HCT116 (cell line): ENCODE measurements around the gene RYR2. TPM values are rescaled to one million over a fixed set of nuclear protein-coding genes. Genes with fewer than 3 reads are reported as not detected.

ENCODE experiments used
- ATAC-seq: fragments of 200-7000 bp; cut with Tn5 transposase; 2 replicates; pipeline ENCODE4 v1.9.1; 2020; ENCODE audit warnings: mild to moderate bottlenecking, moderate library complexity
- BruUV-seq: library from RNA; stranded (reverse); fragments of 400-500 nt; replicated peaks from 2 replicates; lab custom pipeline; 2021; lab: Mats Ljungman, UMichigan
- CTCF ChIA-PET: fragments of 300-600 bp; sonication (Branson Sonifier 250); formaldehyde crosslinking; loops from one replicate; lab custom pipeline; 2021; ENCODE audit warnings: antibody characterized with exemption; lab: Charles Lee
- POLR2A ChIA-PET: fragments of 300-600, 350-600 bp; sonication (Branson Sonifier 250); formaldehyde crosslinking; loops from one replicate; lab custom pipeline; 2021; ENCODE audit warnings: antibody characterized with exemption; lab: Charles Lee
- RAD21 ChIA-PET, 2 experiments: fragments of 300-600 bp; sonication (Branson Sonifier 250); formaldehyde crosslinking; loops; one replicate each; lab custom pipeline; 2023; ENCODE audit warnings: low total read pairs in 2 of 2; ENCODE audit not compliant: uncharacterized antibody in 2 of 2, unreplicated experiment in 2 of 2, low non-redundant PET in 1 of 2; lab: Charles Lee
- DNase-seq: peaks from one replicate; pipeline ENCODE4 v3.0.0-alpha.2; 2010; ENCODE audit warnings: low read depth, low spot score
- H2AFZ ChIP-seq: fragments of 200-600 bp; shearing (Covaris generic), sonication (generic); 2 replicates; pipeline ENCODE4 v1.6.1; 2017; ENCODE audit warnings: low read depth, mixed run types, mixed read lengths, antibody characterized with exemption, low read length; ENCODE audit not compliant: poor library complexity, severe bottlenecking
- H3K27ac ChIP-seq: 2 replicates; pipeline ENCODE4 v1.5.1; 2012; ENCODE audit warnings: low read depth, low read length
- H3K27me3 ChIP-seq: fragments of 200-600 bp; sonication (generic); 2 replicates; pipeline ENCODE4 v1.6.1; 2016; ENCODE audit warnings: mixed run types, low read length, mixed read lengths; ENCODE audit not compliant: insufficient read depth
- H3K36me3 ChIP-seq, 2 experiments: fragments of 200-500 bp in 1 of 2; fragments of 200-600 bp in 1 of 2; sonication (Bioruptor generic) in 1 of 2; sonication (generic) in 1 of 2; 2 replicates each; pipeline versions ENCODE4 v1.5.1 to v1.6.1; 2014 to 2016; ENCODE audit warnings: low read length in 2 of 2, inconsistent platforms in 1 of 2, mixed read lengths in 1 of 2, mixed run types in 1 of 2; ENCODE audit not compliant: insufficient read depth in 2 of 2, control insufficient read depth in 1 of 2
- H3K4me1 ChIP-seq, 2 experiments: fragments of 200-600 bp in 1 of 2; sonication (generic) in 1 of 2; 2 replicates each; pipeline versions ENCODE4 v1.5.1 to v1.6.1; 2012 to 2017; ENCODE audit warnings: low read length in 2 of 2, inconsistent platforms in 1 of 2, mild to moderate bottlenecking in 1 of 2, mixed read lengths in 1 of 2, mixed run types in 1 of 2, moderate library complexity in 1 of 2; ENCODE audit not compliant: insufficient read depth in 2 of 2, control insufficient read depth in 1 of 2
- H3K4me2 ChIP-seq: fragments of 200-600 bp; sonication (generic); 2 replicates; pipeline ENCODE4 v1.6.1; 2017; ENCODE audit warnings: mixed run types, low read length, mixed read lengths
- H3K4me3 ChIP-seq, 2 experiments: fragments of 200-600 bp in 1 of 2; sonication (generic) in 1 of 2; replicated peaks in 1 of 2; 2 replicates each; pipeline ENCODE4 v1.5.1; 2011 to 2016; ENCODE audit warnings: low read length in 2 of 2, control low read depth in 1 of 2, low read depth in 1 of 2, mild to moderate bottlenecking in 1 of 2, mixed read lengths in 1 of 2, mixed run types in 1 of 2
- H3K79me2 ChIP-seq: fragments of 200-600 bp; sonication (generic); 2 replicates; pipeline ENCODE4 v1.6.1; 2017; ENCODE audit warnings: mild to moderate bottlenecking, mixed run types, low read length, moderate library complexity, mixed read lengths; ENCODE audit not compliant: insufficient read depth
- H3K9ac ChIP-seq: fragments of 200-600 bp; sonication (generic); 2 replicates; pipeline ENCODE4 v1.6.1; 2016; ENCODE audit warnings: low read length, mixed read lengths
- H3K9me2 ChIP-seq: fragments of 200-600 bp; sonication (generic), shearing (Covaris generic); 2 replicates; pipeline ENCODE4 v1.6.1; 2017; ENCODE audit warnings: mixed run types, mild to moderate bottlenecking, moderate library complexity; ENCODE audit not compliant: insufficient read depth
- H3K9me3 ChIP-seq, 2 experiments: fragments of 200-500 bp in 1 of 2; fragments of 200-600 bp in 1 of 2; sonication (Bioruptor generic) in 1 of 2; sonication (generic) in 1 of 2; 2 replicates each; pipeline ENCODE4 v1.6.1; 2014 to 2017; ENCODE audit warnings: low read length in 2 of 2, mixed read lengths in 2 of 2, inconsistent platforms in 1 of 2, low read depth in 1 of 2, mild to moderate bottlenecking in 1 of 2, mixed run types in 1 of 2, moderate library complexity in 1 of 2; ENCODE audit not compliant: control insufficient read depth in 1 of 2, insufficient read depth in 1 of 2
- H4K20me1 ChIP-seq: fragments of 200-600 bp; sonication (generic), shearing (Covaris generic); 2 replicates; pipeline ENCODE4 v1.6.1; 2017; ENCODE audit warnings: mixed run types, mild to moderate bottlenecking, moderate library complexity; ENCODE audit not compliant: insufficient read depth
- CBX3 ChIP-seq: IDR thresholded peaks from 2 replicates; pipeline ENCODE4 v1.6.1; 2012; ENCODE audit warnings: low read depth
- CEBPB ChIP-seq: IDR thresholded peaks from 2 replicates; pipeline ENCODE4 v1.6.1; 2012; ENCODE audit warnings: low read depth
- CTCF ChIP-seq, 3 experiments: fragments of 200-600 bp in 1 of 3; sonication (generic) in 1 of 3; IDR thresholded peaks in 2 of 3; conservative IDR thresholded peaks in 1 of 3; 2 replicates each; pipeline ENCODE4 v1.5.1; 2012 to 2017; ENCODE audit warnings: low read depth in 2 of 3, low read length in 2 of 3, antibody characterized with exemption in 1 of 3, borderline replicate concordance in 1 of 3, control low read depth in 1 of 3, mild to moderate bottlenecking in 1 of 3, mixed read lengths in 1 of 3, mixed run types in 1 of 3, moderate library complexity in 1 of 3; ENCODE audit not compliant: insufficient read depth in 1 of 3
- EGR1 ChIP-seq: IDR thresholded peaks from 2 replicates; pipeline ENCODE4 v1.6.1; 2012; ENCODE audit warnings: low read depth
- EZH2 ChIP-seq: fragments of 200-600 bp; sonication (generic); IDR thresholded peaks from 2 replicates; pipeline ENCODE4 v1.6.1; 2017; ENCODE audit warnings: antibody characterized with exemption, mixed run types
- JUND ChIP-seq: IDR thresholded peaks from 2 replicates; pipeline ENCODE4 v1.6.1; 2012
- POLR2A ChIP-seq: IDR thresholded peaks from 2 replicates; pipeline ENCODE4 v1.7.0; 2011; ENCODE audit warnings: borderline replicate concordance; ENCODE audit not compliant: insufficient read depth, insufficient read length; ENCODE audit errors: extremely low read depth
- RAD21 ChIP-seq: IDR thresholded peaks from 2 replicates; pipeline ENCODE4 v1.6.1; 2012; ENCODE audit warnings: low read depth, mild to moderate bottlenecking
- REST ChIP-seq: IDR thresholded peaks from 2 replicates; pipeline ENCODE4 v1.6.1; 2012; ENCODE audit warnings: low read depth
- SIN3A ChIP-seq: IDR thresholded peaks from 2 replicates; pipeline ENCODE4 v1.6.1; 2012; ENCODE audit warnings: low read depth
- SP1 ChIP-seq: IDR thresholded peaks from 2 replicates; pipeline ENCODE4 v1.6.1; 2012; ENCODE audit warnings: low read depth
- SRF ChIP-seq: IDR thresholded peaks from 2 replicates; pipeline ENCODE4 v1.6.1; 2012; ENCODE audit warnings: low read depth
- TCF7L2 ChIP-seq: IDR thresholded peaks from 2 replicates; pipeline ENCODE4 v1.7.0; 2011; ENCODE audit warnings: borderline replicate concordance, inconsistent platforms; ENCODE audit not compliant: insufficient read depth, insufficient read length; ENCODE audit errors: extremely low read depth
- YY1 ChIP-seq: IDR thresholded peaks from 2 replicates; pipeline ENCODE4 v1.6.1; 2011; ENCODE audit warnings: low read length, low read depth, moderate library complexity, mild to moderate bottlenecking; ENCODE audit not compliant: insufficient replicate concordance; ENCODE audit errors: extremely low read depth
- ZFX ChIP-seq: fragments of 450-650 bp; IDR thresholded peaks from 2 replicates; pipeline ENCODE4 v1.6.1; 2017
- ZNF274 ChIP-seq: fragments of 200-500 bp; sonication (Bioruptor generic); IDR thresholded peaks from 2 replicates; pipeline ENCODE4 v1.6.1; 2014; ENCODE audit warnings: mild to moderate bottlenecking, low read depth, low read length, inconsistent platforms
- intact Hi-C: fragments of 100-400 bp; cut with micrococcal nuclease; formaldehyde crosslinking; loops from 2 replicates; pipeline ENCODE4 v1.10.0; 2022
- total RNA-seq: library from RNA; stranded (reverse); gene quantifications from one replicate; pipeline ENCODE4 v1.2.1, GENCODE V29; 2021; ENCODE audit not compliant: unreplicated experiment
- TF ChIP-seq, protein P1 (sequence below): IDR thresholded peaks from 2 replicates; pipeline ENCODE4 v1.6.1; 2012
- TF ChIP-seq, protein P2 (sequence below): IDR thresholded peaks from 2 replicates; pipeline ENCODE4 v1.6.1; 2011; ENCODE audit warnings: mild to moderate bottlenecking, low read length, moderate library complexity; ENCODE audit not compliant: insufficient replicate concordance; ENCODE audit errors: extremely low read depth

Gene RYR2
- total RNA-seq, 1 experiment from 2014 or later: 0.02 TPM

- no peak overlapping the region for H3K9ac ChIP-seq
- CTCF ChIA-PET: no interaction called here
- H3K27ac ChIP-seq: no peak overlapping the region
- ATAC-seq (no peak), DNase-seq (no peak)
- intact Hi-C loops: no loop called here
- H4K20me1 ChIP-seq: no peaks in the 10 kb centered on the region
- H3K27me3 ChIP-seq: peaks cover 5% of the 10 kb centered on the region; the same call in 1 of the 2 replicates
- TF ChIP-seq TCF7L2 (no peak), YY1 (no peak), POLR2A (no peak), RAD21 (no peak), SRF (no peak), SP1 (no peak), ZNF274 (no peak), JUND (no peak), CBX3 (no peak), CEBPB (no peak), ZFX (no peak), CTCF (IDR thresholded peaks at IDR 0.05 in 2 of 3, conservative IDR thresholded peaks at IDR 0.05 in 1 of 3; ENCODE audit: borderline replicate concordance in 1 of 3, insufficient read depth in 1 of 3, low read depth in 2 of 3, low read length in 2 of 3) (no peak), EGR1 (no peak), SIN3A (no peak), EZH2 (no peak), REST (no peak)
- TF ChIP-seq, protein P1, sequence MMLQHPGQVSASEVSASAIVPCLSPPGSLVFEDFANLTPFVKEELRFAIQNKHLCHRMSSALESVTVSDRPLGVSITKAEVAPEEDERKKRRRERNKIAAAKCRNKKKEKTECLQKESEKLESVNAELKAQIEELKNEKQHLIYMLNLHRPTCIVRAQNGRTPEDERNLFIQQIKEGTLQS: no peak
- TF ChIP-seq, protein P2, sequence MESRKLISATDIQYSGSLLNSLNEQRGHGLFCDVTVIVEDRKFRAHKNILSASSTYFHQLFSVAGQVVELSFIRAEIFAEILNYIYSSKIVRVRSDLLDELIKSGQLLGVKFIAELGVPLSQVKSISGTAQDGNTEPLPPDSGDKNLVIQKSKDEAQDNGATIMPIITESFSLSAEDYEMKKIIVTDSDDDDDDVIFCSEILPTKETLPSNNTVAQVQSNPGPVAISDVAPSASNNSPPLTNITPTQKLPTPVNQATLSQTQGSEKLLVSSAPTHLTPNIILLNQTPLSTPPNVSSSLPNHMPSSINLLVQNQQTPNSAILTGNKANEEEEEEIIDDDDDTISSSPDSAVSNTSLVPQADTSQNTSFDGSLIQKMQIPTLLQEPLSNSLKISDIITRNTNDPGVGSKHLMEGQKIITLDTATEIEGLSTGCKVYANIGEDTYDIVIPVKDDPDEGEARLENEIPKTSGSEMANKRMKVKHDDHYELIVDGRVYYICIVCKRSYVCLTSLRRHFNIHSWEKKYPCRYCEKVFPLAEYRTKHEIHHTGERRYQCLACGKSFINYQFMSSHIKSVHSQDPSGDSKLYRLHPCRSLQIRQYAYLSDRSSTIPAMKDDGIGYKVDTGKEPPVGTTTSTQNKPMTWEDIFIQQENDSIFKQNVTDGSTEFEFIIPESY: no peak
- H3K4me3 ChIP-seq: no peak overlapping the region
- H2AFZ ChIP-seq: no peak overlapping the region
- H3K79me2 ChIP-seq: no peaks in the 10 kb centered on the region
- RAD21 ChIA-PET: no interaction called here
- no peaks in the 10 kb centered on the region for H3K9me3 ChIP-seq
- H3K4me1 ChIP-seq: no peaks in the 10 kb centered on the region
- H3K36me3 ChIP-seq: no peaks in the 10 kb centered on the region
- POLR2A ChIA-PET: no interaction called here
- no TSS peak for BruUV-seq
- no peaks in the 10 kb centered on the region for H3K9me2 ChIP-seq
- no peak overlapping the region for H3K4me2 ChIP-seq
Observed at GRCh38 chr1:237059244-237059643, 17.3 kb downstream of the RYR2 start.
